B cell (primary cell): ENCODE results near the gene CFAP70. TPM values are rescaled to one million over a fixed set of nuclear protein-coding genes. Genes with fewer than 3 reads are reported as not detected.
"Not testable (repeated sequence)": the region's sequence is repeated elsewhere in the genome, so short reads cannot be mapped to it uniquely, and the experiment has no call there.

Experiments used
- ATAC-seq: fragments of 200-7000 bp; cut with Tn5 transposase; one replicate; pipeline ENCODE4 v1.10.0; 2021; ENCODE audit warnings: low read depth, mild to moderate bottlenecking, moderate number of reproducible peaks, moderate library complexity
- CTCF ChIA-PET: fragments of 350-600 bp; sonication (Branson Sonifier 250); formaldehyde crosslinking; loops from one replicate; lab custom pipeline; 2021; ENCODE audit warnings: antibody characterized with exemption, inconsistent platforms; lab: Charles Lee
- POLR2A ChIA-PET: fragments of 350-600 bp; sonication (Branson Sonifier 250); formaldehyde crosslinking; loops from one replicate; lab custom pipeline; 2021; ENCODE audit warnings: antibody characterized with exemption; lab: Charles Lee
- DNase-seq: peaks from one replicate; pipeline ENCODE4 v3.0.0; 2013
- H2AFZ ChIP-seq: 2 replicates; pipeline ENCODE4 v1.6.1; 2012; ENCODE audit warnings: mild to moderate bottlenecking, low read depth, low read length; ENCODE audit not compliant: insufficient read depth, poor library complexity, severe bottlenecking
- H3K27ac ChIP-seq, 2 donors: 1 replicate in 1 of 2; 2 replicates in 1 of 2; pipeline ENCODE4 v1.5.1; 2012 to 2013; ENCODE audit warnings: low read length in 2 of 2, mild to moderate bottlenecking in 2 of 2, moderate library complexity in 1 of 2
- H3K27me3 ChIP-seq, 4 experiments: fragments of 200-600 bp in 1 of 4; sonication (generic) in 1 of 4; replicated peaks in 1 of 4; 1 replicate in 2 of 4; 2 replicates in 2 of 4; pipeline versions ENCODE4 v1.6.1 to v1.7.0; 2013 to 2016; ENCODE audit warnings: low read length in 3 of 4, mild to moderate bottlenecking in 2 of 4, mixed read lengths in 1 of 4, moderate library complexity in 1 of 4; ENCODE audit not compliant: insufficient read depth in 4 of 4, control insufficient read depth in 3 of 4; ENCODE audit errors: control extremely low read depth in 1 of 4
- H3K36me3 ChIP-seq, 2 experiments: replicated peaks in 1 of 2; 1 replicate in 1 of 2; 2 replicates in 1 of 2; pipeline versions ENCODE4 v1.6.1 to v1.7.1; 2013; ENCODE audit warnings: low read length in 1 of 2; ENCODE audit not compliant: insufficient read depth in 2 of 2, control insufficient read depth in 1 of 2; ENCODE audit errors: control extremely low read depth in 1 of 2, extremely low read depth in 1 of 2
- H3K4me1 ChIP-seq, 2 donors: fragments of 200-600 bp in 1 of 2; sonication (generic) in 1 of 2; 1 replicate in 1 of 2; 2 replicates in 1 of 2; pipeline versions ENCODE4 v1.5.1 to v1.6.1; 2013 to 2017; ENCODE audit warnings: low read length in 2 of 2; ENCODE audit not compliant: control insufficient read depth in 2 of 2, insufficient read depth in 2 of 2
- H3K4me2 ChIP-seq: replicated peaks from 2 replicates; pipeline ENCODE3; 2012; ENCODE audit warnings: mild to moderate bottlenecking, low read depth, low read length; ENCODE audit not compliant: poor library complexity, severe bottlenecking
- H3K4me3 ChIP-seq, 5 experiments: fragments of 200-600 bp in 1 of 5; sonication (generic) in 1 of 5; 1 replicate in 3 of 5; 2 replicates in 2 of 5; pipeline versions ENCODE4 v1.5.1 to v1.7.0; 2011 to 2016; ENCODE audit warnings: low read length in 4 of 5, mild to moderate bottlenecking in 4 of 5, low read depth in 2 of 5, control low read depth in 1 of 5, moderate library complexity in 1 of 5; ENCODE audit not compliant: insufficient read depth in 1 of 5; ENCODE audit errors: control extremely low read depth in 1 of 5, extremely low read depth in 1 of 5
- H3K79me2 ChIP-seq: fragments of 200-600 bp; sonication (generic); one replicate; pipeline ENCODE4 v1.6.0; 2016; ENCODE audit warnings: low read length; ENCODE audit not compliant: control insufficient read depth, insufficient read depth
- H3K9ac ChIP-seq: fragments of 200-600 bp; sonication (generic); 2 replicates; pipeline ENCODE4 v1.6.1; 2017; ENCODE audit warnings: mild to moderate bottlenecking, low read length, moderate library complexity
- H3K9me3 ChIP-seq, 3 donors: one replicate each; pipeline versions ENCODE4 v1.6.1 to v1.7.1; 2013; ENCODE audit warnings: low read length in 2 of 3; ENCODE audit not compliant: control insufficient read depth in 2 of 3, insufficient read depth in 1 of 3; ENCODE audit errors: control extremely low read depth in 1 of 3
- H4K20me1 ChIP-seq: 2 replicates; pipeline ENCODE4 v1.6.0; 2012; ENCODE audit warnings: mild to moderate bottlenecking, low read length; ENCODE audit not compliant: insufficient read depth, control insufficient read depth, poor library complexity, severe bottlenecking
- H3K27ac Mint-ChIP-seq: one replicate; pipeline ENCODE4 v1.8.0; 2021; ENCODE audit warnings: mixed read lengths
- H3K27me3 Mint-ChIP-seq: one replicate; pipeline ENCODE4 v1.8.0; 2021; ENCODE audit warnings: mixed read lengths
- H3K4me1 Mint-ChIP-seq: one replicate; pipeline ENCODE4 v1.8.0; 2021; ENCODE audit warnings: mixed read lengths
- H3K4me3 Mint-ChIP-seq: one replicate; pipeline ENCODE4 v1.8.0; 2021; ENCODE audit warnings: mixed read lengths
- H3K9me3 Mint-ChIP-seq: one replicate; pipeline ENCODE4 v1.8.0; 2022; ENCODE audit warnings: mixed read lengths; ENCODE audit not compliant: insufficient read depth
- CTCF ChIP-seq: fragments of 200-600 bp; IDR thresholded peaks from one replicate; pipeline ENCODE4 v1.8.0; 2022; ENCODE audit warnings: antibody characterized with exemption, mild to moderate bottlenecking
- EZH2 ChIP-seq: IDR thresholded peaks from 2 replicates; pipeline ENCODE4 v1.6.1; 2012; ENCODE audit warnings: borderline replicate concordance, low read depth, mild to moderate bottlenecking, moderate library complexity, low read length; ENCODE audit not compliant: insufficient read depth, poor library complexity, severe bottlenecking
- WGBS: methylation state at CpG from one replicate; pipeline ENCODE4 v1.1.5; 2013; ENCODE audit warnings: missing lambda C conversion rate; ENCODE audit not compliant: insufficient coverage; 5-methylcytosine and 5-hydroxymethylcytosine counted together
- intact Hi-C: fragments of 100-400 bp; cut with micrococcal nuclease; formaldehyde crosslinking; loops from one replicate; pipeline ENCODE4 v1.10.0; 2022
- polyA plus RNA-seq: library from polyadenylated mRNA; depleted of rRNA; stranded (reverse); fragments of >200 nt; gene quantifications from 2 replicates; pipeline ENCODE4 v1.2.3, GENCODE V29; 2012
- total RNA-seq, 2 donors: library from RNA; stranded (reverse); fragments of 120-200 nt in 1 of 2; gene quantifications; 1 replicate in 1 of 2; 2 replicates in 1 of 2; pipeline versions ENCODE4 v1.2.3 to v1.2.4, GENCODE V29; 2013 to 2022

CFAP70 gene
- total and polyA plus RNA-seq, 2 donors (not counting 1 experiment from before 2014, with no cell fraction given), result 1.6 to 3.6 TPM

GRCh38 chr10:73394325-73394724, 35.7 kb upstream of the CFAP70 start:
- H3K9me3 Mint-ChIP-seq, DNase-seq, H3K79me2 ChIP-seq, ATAC-seq, H3K27ac ChIP-seq, intact Hi-C loops, H3K9me3 ChIP-seq, CTCF ChIA-PET, H3K27me3 ChIP-seq, H3K9ac ChIP-seq, H3K4me1 ChIP-seq, H3K27ac Mint-ChIP-seq, POLR2A ChIA-PET, H3K4me3 Mint-ChIP-seq, H3K27me3 Mint-ChIP-seq, H2AFZ ChIP-seq, H3K4me3 ChIP-seq, H3K4me2 ChIP-seq: not testable (repeated sequence)
- 100% methylated on average over 2 of the region's 4 CpGs for WGBS
- peaks cover 8 to 52% of the 10 kb centered on the region in 2 experiments for H3K36me3 ChIP-seq
- peaks cover 11% of the 10 kb centered on the region for H4K20me1 ChIP-seq
- H3K4me1 Mint-ChIP-seq, result peaks cover 11% of the 10 kb centered on the region

- Mint-ChIP-seq H3K27ac (no peak overlapping the region), H3K4me1 (peaks cover 7% of the 10 kb centered on the region), H3K4me3 (no peak overlapping the region), H3K9me3 (no peaks in the 10 kb centered on the region), H3K27me3 (no peaks in the 10 kb centered on the region)
- ATAC-seq, result no peak
- Histone ChIP-seq H3K4me2 (no peak overlapping the region), H4K20me1 (no peaks in the 10 kb centered on the region), H2AFZ (no peak overlapping the region), H3K9ac (no peak overlapping the region), H3K4me3 (no peak overlapping the region), H3K79me2 (peaks cover 6% of the 10 kb centered on the region), H3K27me3 (no peaks in the 10 kb centered on the region), H3K4me1 (no peaks in the 10 kb centered on the region), H3K27ac (no peak overlapping the region), H3K9me3 (no peaks in the 10 kb centered on the region), H3K36me3 (peaks cover 13 to 71% of the 10 kb centered on the region in 2 experiments)
- ChIA-PET CTCF (no interaction called here), POLR2A (no interaction called here)
- no peak for DNase-seq
- TF ChIP-seq EZH2 (no peak), CTCF (no peak)
- intact Hi-C loops, result no loop called here
- no CpG with 5 or more reads among the region's 4 CpGs for WGBS
These were observed 29.6 kb upstream of the CFAP70 start for GRCh38 chr10:73388228-73388627.
